Activated CD4-positive, CD25-positive, alpha-beta regulatory T cell treated with anti-CD3 and anti-CD28 coated beads, Interleukin-2, amount 50 U/mL, for 72 hours (primary cell): Measurements from ENCODE around the gene TUBA1B.

Source experiments
- DNase-seq: peaks from one replicate; pipeline ENCODE4 v3.0.0; 2021

The TUBA1B gene

DNA sequence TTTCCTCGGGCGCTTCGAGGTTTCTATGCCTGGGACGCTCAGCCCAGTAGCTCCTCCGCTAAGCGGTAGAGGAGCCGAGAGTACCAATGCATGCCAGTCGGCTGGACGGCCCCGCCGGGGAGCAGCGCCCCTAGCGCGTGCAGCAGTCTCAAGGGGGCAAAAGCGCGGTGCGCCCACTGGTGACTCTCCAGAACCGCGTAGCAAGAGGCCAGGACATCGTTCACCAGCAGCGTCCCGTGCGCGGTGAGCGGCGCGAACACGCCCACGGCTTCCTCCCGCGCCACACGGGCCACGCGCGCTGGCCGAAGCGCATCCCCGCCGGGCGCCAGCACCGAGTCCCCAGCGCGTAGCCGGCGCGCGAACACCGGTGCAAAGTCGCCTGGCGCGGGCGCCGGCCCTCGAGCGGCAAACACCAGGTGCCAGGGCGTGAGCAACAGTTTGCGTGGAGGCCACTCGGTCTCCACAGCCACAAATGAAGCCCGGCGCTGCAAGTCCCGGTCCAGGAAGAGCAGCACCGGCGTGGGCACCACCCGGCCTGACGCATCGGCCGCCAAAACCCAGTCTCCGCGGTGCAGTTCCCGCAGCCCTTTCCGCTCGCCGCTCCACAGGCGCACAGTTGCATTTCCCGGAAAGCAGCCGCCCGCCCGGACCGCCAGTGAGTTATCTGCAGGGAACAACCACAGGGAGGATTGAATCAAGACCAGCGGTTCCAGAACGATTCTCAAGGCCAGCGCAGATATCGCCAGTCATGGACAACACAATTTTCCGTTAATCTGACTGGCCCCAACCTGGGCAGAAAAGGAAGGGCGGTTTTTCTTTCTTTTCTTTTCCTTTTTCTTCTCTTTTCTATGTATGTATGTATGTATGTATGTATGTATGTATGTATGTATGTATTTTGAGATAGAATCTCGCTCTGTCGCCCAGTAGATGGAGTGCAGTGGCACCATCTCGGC lies 41.1 kb downstream of the TUBA1B start:
- peak; percentile 50 for DNase-seq

GRCh38 chr12:49088932-49089330 lies 42.3 kb downstream of the TUBA1B start:
- no peak for DNase-seq

DNA sequence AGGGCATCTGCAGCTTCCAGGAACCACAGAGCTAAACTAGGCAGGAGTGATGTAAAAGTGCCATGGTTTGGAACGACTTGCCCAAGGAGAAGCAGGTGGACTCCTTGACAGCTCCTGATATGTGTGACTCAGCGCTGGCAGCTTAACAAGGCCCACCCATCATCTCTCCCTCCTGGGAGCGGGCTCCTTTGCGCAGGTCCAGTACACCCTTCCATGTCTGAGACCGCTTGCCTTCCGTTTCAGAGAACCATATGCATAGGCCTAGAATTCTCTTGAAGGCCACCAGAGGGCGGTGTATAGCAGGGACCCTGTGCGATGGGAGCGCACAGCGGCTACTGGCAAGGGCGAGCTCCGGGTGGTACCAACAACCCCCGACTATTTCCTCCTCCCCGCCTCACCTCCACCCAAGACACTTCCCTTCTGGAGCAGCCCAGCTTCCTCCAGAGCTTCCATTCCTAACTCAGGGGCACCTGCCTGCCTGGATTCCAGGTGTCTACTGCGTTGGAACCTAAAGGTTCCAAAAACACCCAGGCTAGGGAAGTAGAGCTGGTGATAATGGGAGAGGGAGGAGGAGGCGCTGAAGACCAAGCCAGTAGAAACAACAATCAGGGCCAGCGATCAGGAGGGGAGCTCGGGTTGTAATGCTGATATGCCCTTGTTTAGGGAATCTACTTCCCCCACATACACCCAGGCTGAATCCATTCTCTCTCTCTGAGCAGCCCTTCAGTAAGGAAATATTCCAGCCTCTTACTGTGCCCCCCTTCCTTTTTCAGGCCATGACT lies 42.9 kb downstream of the TUBA1B start:
- peak; percentile 72 for DNase-seq

DNA sequence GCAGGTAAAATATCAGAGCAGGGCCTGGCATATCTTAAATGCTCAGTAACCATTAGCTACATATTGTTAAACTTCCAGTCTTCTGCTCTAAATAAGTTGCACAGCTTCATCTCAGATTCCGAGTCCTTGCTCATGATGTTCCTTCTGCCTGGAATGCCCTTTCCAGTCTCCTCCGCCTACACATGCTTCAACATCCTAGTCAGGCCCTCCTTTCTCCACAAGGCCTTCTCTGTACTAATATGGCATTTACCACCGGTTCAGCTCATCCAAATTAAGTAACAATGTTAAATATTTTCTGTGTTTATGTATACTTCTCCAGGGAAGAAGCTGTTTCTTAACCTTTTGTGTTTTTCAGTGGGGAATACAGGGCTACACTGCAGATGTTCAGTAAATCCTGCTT lies 45.1 kb downstream of the TUBA1B start:
- DNase-seq: no peak

DNA sequence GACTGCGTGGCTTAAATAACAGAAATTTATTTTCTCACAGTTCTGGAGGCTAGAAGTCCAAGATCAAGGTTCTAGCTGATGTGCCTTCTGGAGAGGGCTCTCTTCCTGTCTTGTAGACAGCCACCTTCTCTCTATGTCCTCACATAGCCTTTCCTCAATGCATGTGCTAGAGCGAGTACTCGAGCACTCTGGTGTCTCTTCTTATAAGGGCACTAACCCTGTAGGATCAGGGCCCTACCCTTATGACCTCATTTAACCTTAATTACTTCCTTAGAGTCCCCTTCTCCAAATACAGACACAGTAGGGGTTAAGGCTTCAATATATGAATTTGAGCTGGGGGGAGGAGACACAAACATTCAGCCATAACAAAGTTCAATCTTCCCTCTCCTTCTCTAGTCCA lies 46.8 kb downstream of the TUBA1B start:
- DNase-seq: no peak

GRCh38 chr12:49079793-49080192 lies 51.4 kb downstream of the TUBA1B start:
- no peak for DNase-seq
